ENCODE data around the gene POLE4. TPM values are rescaled to one million over a fixed set of nuclear protein-coding genes. Genes with fewer than 3 reads are reported as not detected.
A peak's percentile ranks its signal among the peaks of the same experiment; 100 is the strongest.

The POLE4 gene
- total and polyA plus RNA-seq, 9 of the 15 experiments (the other 6 are each of a cell fraction or from before 2014, with no cell fraction given): 25.7 to 73.7 (median 57.3) TPM

GRCh38 chr2:74991977-74992376 lies 33.5 kb downstream of the POLE4 start (continued):
- TF ChIP-seq CTCF (IDR thresholded peaks at IDR 0.05 in 2 of 3, conservative IDR thresholded peaks at IDR 0.05 in 1 of 3; ENCODE audit: insufficient read depth in 2 of 3, low read depth in 1 of 3, low read length in 3 of 3) (no peak), PCBP1 (IDR thresholded peaks at IDR 0.05; ENCODE audit: low read depth, low read length, poor library complexity, severe bottlenecking) (no peak), SNAPC5 (CRISPR knock-in tag; IDR thresholded peaks at IDR 0.05) (no peak), PCBP2 (IDR thresholded peaks at IDR 0.05; ENCODE audit: low read depth, low read length, poor library complexity, severe bottlenecking) (no peak), ZBTB12 (CRISPR knock-in tag; IDR thresholded peaks at IDR 0.05) (no peak), NELFE (IDR thresholded peaks at IDR 0.05; ENCODE audit: insufficient read depth, insufficient read length) (no peak), XRCC4 (IDR thresholded peaks at IDR 0.05; ENCODE audit: extremely low read depth, insufficient read depth, insufficient read length) (no peak), ILF3 (IDR thresholded peaks at IDR 0.05; ENCODE audit: borderline replicate concordance) (no peak), BRCA1 (IDR thresholded peaks at IDR 0.05) (no peak), BRCA1 (CRISPR knock-in tag; IDR thresholded peaks at IDR 0.05) (no peak), ESRRA (IDR thresholded peaks at IDR 0.05; ENCODE audit: borderline replicate concordance, low read depth) (peak; percentile 67; the same call in 1 of the 2 replicates), BRD9 (IDR thresholded peaks at IDR 0.05; ENCODE audit: low read depth, partially characterized antibody) (no peak), ZNF551 (CRISPR knock-in tag; IDR thresholded peaks at IDR 0.05) (no peak)

Data from K562 (cell line).